Esophagus (tissue), 2 donors: ENCODE measurements around the gene SLCO3A1. TPM values are rescaled to one million over a fixed set of nuclear protein-coding genes. Genes with fewer than 3 reads are reported as not detected.

Source experiments
- H3K27ac ChIP-seq, 2 donors: one replicate each; pipeline ENCODE4 v1.5.1; 2013; ENCODE audit warnings: low read depth in 2 of 2, mild to moderate bottlenecking in 2 of 2, inconsistent platforms in 1 of 2, low read length in 1 of 2, moderate library complexity in 1 of 2
- H3K27me3 ChIP-seq, 2 donors: one replicate each; pipeline ENCODE4 v1.6.1; 2013; ENCODE audit warnings: low read length in 2 of 2, control low read depth in 1 of 2, mild to moderate bottlenecking in 1 of 2; ENCODE audit not compliant: insufficient read depth in 2 of 2, control insufficient read depth in 1 of 2
- H3K36me3 ChIP-seq, 2 donors: one replicate each; pipeline ENCODE4 v1.6.1; 2013; ENCODE audit warnings: low read length in 1 of 2; ENCODE audit not compliant: control insufficient read depth in 2 of 2, insufficient read depth in 2 of 2
- H3K4me1 ChIP-seq, 2 donors: one replicate each; pipeline ENCODE4 v1.6.1; 2013; ENCODE audit warnings: low read length in 1 of 2; ENCODE audit not compliant: control insufficient read depth in 2 of 2, insufficient read depth in 2 of 2
- H3K4me3 ChIP-seq, 2 donors: one replicate each; pipeline ENCODE4 v1.5.1; 2013; ENCODE audit warnings: low read length in 2 of 2, mild to moderate bottlenecking in 2 of 2, low read depth in 1 of 2, moderate library complexity in 1 of 2
- H3K9me3 ChIP-seq, 2 donors: one replicate each; pipeline ENCODE4 v1.6.1; 2013; ENCODE audit warnings: mild to moderate bottlenecking in 2 of 2, low read depth in 1 of 2, low read length in 1 of 2, moderate library complexity in 1 of 2; ENCODE audit not compliant: control insufficient read depth in 2 of 2, insufficient read depth in 1 of 2
- WGBS, 2 donors: extraction: QIAGEN DNeasy Blood & Tissue Kit; methylation state at CpG; one replicate each; pipeline ENCODE4 v1.1.7; 2013; 5-methylcytosine and 5-hydroxymethylcytosine counted together
- polyA plus RNA-seq, 2 donors: library from polyadenylated mRNA; stranded (reverse); fragments of 200-250 nt; gene quantifications; one replicate each; pipeline ENCODE4 v1.2.3, GENCODE V29; 2013
- donor health status: healthy with polysubstance abuse.
- donor health status: Bipolar disorder and iron deficiency.

The SLCO3A1 gene
- polyA plus RNA-seq, 2 donors, result 18.2 to 18.5 TPM

- Histone ChIP-seq H3K36me3 (no peaks in the 10 kb centered on the region), H3K27me3 (no peaks in the 10 kb centered on the region), H3K9me3 (no peaks in the 10 kb centered on the region), H3K4me3 (no peak overlapping the region), H3K4me1 (peaks cover 0 to 3% of the 10 kb centered on the region in 2 donors), H3K27ac (no peak overlapping the region)
- 54 to 60% methylated on average over 13 of the region's 13 CpGs for WGBS, 2 donors
Observed at GRCh38 chr15:92077353-92078085, 224.0 kb downstream of the SLCO3A1 start.

- H3K9me3 ChIP-seq, result no peaks in the 10 kb centered on the region
- H3K4me1 ChIP-seq, result peaks cover 0 to 3% of the 10 kb centered on the region in 2 donors
- 91 to 96% methylated on average over 6 of the region's 6 CpGs for WGBS, 2 donors
- no peaks in the 10 kb centered on the region for H3K27me3 ChIP-seq
- H3K27ac ChIP-seq, result no peak overlapping the region
- no peak overlapping the region for H3K4me3 ChIP-seq
- H3K36me3 ChIP-seq, result no peaks in the 10 kb centered on the region
Observed at GRCh38 chr15:92078270-92078669, 224.8 kb downstream of the SLCO3A1 start.

- Histone ChIP-seq H3K4me1 (peaks cover 0 to 3% of the 10 kb centered on the region in 2 donors), H3K9me3 (no peaks in the 10 kb centered on the region), H3K27me3 (no peaks in the 10 kb centered on the region), H3K4me3 (no peak overlapping the region), H3K36me3 (no peaks in the 10 kb centered on the region), H3K27ac (no peak overlapping the region)
- 81 to 83% methylated on average over 3 of the region's 3 CpGs for WGBS, 2 donors
Observed at GRCh38 chr15:92079047-92079446, 225.5 kb downstream of the SLCO3A1 start.

- H3K27me3 ChIP-seq, result no peaks in the 10 kb centered on the region
- no peak overlapping the region for H3K4me3 ChIP-seq
- WGBS, 2 donors, result 90 to 92% methylated on average over 10 of the region's 10 CpGs
- peaks cover 0 to 3% of the 10 kb centered on the region in 2 donors for H3K4me1 ChIP-seq
- H3K27ac ChIP-seq, result no peak overlapping the region
- H3K36me3 ChIP-seq, result no peaks in the 10 kb centered on the region
- no peaks in the 10 kb centered on the region for H3K9me3 ChIP-seq
Observed at GRCh38 chr15:92079647-92080255, 226.2 kb downstream of the SLCO3A1 start.

DNA sequence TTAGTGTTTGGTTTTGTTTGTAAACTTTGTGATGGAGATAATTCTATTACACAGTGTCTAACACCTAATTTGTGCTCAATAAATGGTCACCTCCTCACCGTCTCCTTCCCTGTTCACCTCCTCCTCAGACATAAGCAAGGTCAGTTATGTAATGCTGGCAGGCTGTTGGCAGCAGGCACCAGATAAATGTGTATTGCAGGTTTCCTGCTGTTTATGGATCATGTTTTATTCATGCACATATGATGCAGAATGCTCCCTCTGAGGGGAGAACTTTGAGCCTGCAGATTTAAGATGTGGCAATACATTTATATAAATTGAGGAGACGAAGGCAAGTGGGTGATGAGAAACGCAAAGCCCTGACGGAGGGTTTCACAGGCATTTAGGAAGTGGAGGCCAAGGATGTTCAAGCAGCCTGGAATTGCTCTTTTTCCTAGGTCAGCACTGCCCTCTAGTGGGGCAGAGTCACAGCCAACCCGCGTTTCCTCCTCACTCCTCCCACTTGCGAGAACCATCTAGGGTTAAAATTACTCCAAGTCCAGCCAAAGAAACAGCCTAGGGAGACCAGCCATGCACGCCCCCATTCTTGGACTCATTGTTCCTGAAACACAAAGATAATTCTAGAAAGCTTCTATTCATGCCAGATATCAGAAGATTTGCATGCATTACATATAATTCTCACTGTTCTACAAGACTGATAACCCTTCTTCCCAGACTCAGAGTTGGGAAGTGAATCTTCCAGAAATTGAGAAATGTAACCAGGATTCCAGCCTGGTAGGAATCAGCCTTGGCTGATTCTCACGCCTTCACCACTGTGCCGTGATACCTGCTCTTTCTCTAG is 228.7 kb downstream of the SLCO3A1 start:
- Histone ChIP-seq H3K27me3 (no peaks in the 10 kb centered on the region), H3K27ac (no peak overlapping the region), H3K4me3 (no peak overlapping the region), H3K9me3 (no peaks in the 10 kb centered on the region), H3K4me1 (no peaks in the 10 kb centered on the region), H3K36me3 (no peaks in the 10 kb centered on the region)
- 16 to 17% methylated on average over 10 of the region's 10 CpGs for WGBS, 2 donors

GRCh38 chr15:92083190-92083589 is 229.7 kb downstream of the SLCO3A1 start:
- Histone ChIP-seq H3K36me3 (no peaks in the 10 kb centered on the region), H3K4me3 (no peak overlapping the region), H3K9me3 (no peaks in the 10 kb centered on the region), H3K4me1 (no peaks in the 10 kb centered on the region), H3K27ac (no peak overlapping the region), H3K27me3 (no peaks in the 10 kb centered on the region)
- 76 to 85% methylated on average over 4 of the region's 4 CpGs for WGBS, 2 donors

GRCh38 chr15:92087211-92087610 is 233.7 kb downstream of the SLCO3A1 start:
- Histone ChIP-seq H3K9me3 (no peaks in the 10 kb centered on the region), H3K36me3 (no peaks in the 10 kb centered on the region), H3K4me3 (no peak overlapping the region), H3K27me3 (no peaks in the 10 kb centered on the region), H3K4me1 (no peaks in the 10 kb centered on the region), H3K27ac (no peak overlapping the region)
- 52 to 59% methylated on average over 2 of the region's 2 CpGs for WGBS, 2 donors

GRCh38 chr15:92091155-92091734 is 237.7 kb downstream of the SLCO3A1 start:
- H3K27ac ChIP-seq, result no peak overlapping the region
- no peak overlapping the region for H3K4me3 ChIP-seq
- no peaks in the 10 kb centered on the region for H3K27me3 ChIP-seq
- no peaks in the 10 kb centered on the region for H3K4me1 ChIP-seq
- H3K9me3 ChIP-seq, result no peaks in the 10 kb centered on the region
- H3K36me3 ChIP-seq, result no peaks in the 10 kb centered on the region
- 65 to 66% methylated on average over 17 of the region's 17 CpGs for WGBS, 2 donors

DNA sequence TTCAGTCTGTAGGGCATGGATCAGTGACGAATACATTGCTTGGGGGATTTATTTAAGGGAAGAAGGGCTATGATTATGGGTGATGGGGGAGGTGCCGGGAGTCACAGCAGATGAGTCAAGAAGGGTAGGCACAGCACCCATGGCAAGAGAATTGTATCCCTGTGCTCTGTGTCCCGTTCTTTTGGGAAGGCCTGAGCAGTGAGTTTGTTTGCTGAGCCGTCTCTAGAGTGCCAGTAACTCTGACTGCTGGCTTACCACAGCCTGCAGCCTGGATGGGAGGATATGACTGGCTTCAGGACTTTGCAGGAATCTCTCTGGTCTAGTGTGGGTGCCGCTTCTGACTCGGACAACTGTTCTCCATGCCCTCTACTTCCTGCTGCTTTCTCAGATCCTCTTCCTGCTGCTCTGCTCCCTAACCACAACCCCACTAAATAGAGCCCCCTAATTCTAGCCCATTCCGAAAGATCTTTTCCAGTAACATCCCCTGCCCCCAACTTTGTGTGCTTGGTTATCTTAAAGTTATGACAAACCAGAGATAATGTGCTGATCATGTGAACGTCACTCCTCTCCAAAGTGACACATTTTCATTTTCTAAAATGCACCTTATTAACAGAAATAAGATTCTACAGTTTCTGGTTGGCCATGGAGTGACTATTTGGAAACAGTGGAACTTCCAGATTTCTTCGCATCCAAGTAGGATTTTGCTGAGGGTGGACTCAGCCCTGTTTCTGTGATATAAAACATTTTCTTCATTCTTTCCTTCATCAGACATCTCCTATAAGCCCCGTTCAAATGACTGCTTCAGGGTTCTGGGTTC is 239.0 kb downstream of the SLCO3A1 start:
- Histone ChIP-seq H3K27ac (no peak overlapping the region), H3K4me1 (peaks cover 0 to 3% of the 10 kb centered on the region in 2 donors), H3K9me3 (no peaks in the 10 kb centered on the region), H3K4me3 (no peak overlapping the region), H3K27me3 (no peaks in the 10 kb centered on the region), H3K36me3 (no peaks in the 10 kb centered on the region)
- 81 to 85% methylated on average over 10 of the region's 10 CpGs for WGBS, 2 donors
